GM12875 (cell line): ENCODE data around the gene NCOA1.

Source experiments
- H3K4me3 ChIP-seq: one replicate; pipeline ENCODE4 v1.5.1; 2011; ENCODE audit warnings: low read depth, low read length, control low read depth
- TF ChIP-seq, protein P1 (sequence below): IDR thresholded peaks from 2 replicates; pipeline ENCODE4 v1.5.1; 2011; ENCODE audit warnings: low read depth, mild to moderate bottlenecking, control low read depth, inconsistent platforms, low read length, moderate library complexity, borderline replicate concordance; ENCODE audit not compliant: insufficient read depth

Gene NCOA1

DNA sequence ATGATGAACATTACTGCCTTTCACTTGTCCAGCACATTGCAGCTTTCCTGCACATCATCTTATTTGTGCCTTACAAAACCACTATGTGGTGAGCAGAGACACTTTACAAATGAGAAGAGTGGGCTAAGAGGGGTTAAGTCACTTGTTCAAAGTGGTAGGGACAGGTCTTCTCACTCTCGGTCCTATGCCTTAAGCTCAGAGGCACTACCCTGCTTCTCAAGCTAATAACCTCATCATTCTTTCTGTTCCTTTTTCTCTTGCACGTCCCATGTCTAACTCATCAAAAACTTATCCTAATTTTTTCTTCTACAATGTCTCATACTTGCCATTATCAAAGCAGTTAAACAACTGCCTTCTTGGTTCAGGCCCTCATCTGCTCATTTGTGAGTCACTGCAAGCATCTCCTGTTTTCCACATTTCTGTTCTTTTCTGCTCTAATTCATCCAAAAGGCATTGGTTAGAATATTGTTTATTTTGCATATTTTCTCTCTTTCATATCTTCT is 21.9 kb upstream of the NCOA1 start:
- no peak overlapping the region for H3K4me3 ChIP-seq
- TF ChIP-seq, protein P1, sequence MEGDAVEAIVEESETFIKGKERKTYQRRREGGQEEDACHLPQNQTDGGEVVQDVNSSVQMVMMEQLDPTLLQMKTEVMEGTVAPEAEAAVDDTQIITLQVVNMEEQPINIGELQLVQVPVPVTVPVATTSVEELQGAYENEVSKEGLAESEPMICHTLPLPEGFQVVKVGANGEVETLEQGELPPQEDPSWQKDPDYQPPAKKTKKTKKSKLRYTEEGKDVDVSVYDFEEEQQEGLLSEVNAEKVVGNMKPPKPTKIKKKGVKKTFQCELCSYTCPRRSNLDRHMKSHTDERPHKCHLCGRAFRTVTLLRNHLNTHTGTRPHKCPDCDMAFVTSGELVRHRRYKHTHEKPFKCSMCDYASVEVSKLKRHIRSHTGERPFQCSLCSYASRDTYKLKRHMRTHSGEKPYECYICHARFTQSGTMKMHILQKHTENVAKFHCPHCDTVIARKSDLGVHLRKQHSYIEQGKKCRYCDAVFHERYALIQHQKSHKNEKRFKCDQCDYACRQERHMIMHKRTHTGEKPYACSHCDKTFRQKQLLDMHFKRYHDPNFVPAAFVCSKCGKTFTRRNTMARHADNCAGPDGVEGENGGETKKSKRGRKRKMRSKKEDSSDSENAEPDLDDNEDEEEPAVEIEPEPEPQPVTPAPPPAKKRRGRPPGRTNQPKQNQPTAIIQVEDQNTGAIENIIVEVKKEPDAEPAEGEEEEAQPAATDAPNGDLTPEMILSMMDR: no peak

DNA sequence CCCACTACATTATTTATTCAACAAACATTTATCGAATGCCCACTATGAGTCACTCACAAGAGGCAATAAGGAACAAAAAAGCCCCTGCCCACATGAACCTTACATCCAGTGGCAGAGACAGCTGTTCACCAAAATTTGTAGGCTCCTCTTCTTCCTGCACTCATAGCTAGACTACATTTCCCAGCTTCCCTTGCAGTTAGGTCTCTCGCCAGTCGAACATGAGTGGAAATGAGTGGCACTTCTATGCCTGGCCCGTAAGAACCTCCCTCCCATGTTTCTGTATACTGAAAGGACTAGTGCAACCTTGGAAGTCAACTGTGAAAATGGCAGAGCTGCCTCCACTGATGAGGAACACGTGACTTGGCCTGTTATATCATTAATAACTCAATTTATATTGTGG is 19.4 kb upstream of the NCOA1 start:
- TF ChIP-seq, protein P1: no peak
- H3K4me3 ChIP-seq: no peak overlapping the region

DNA sequence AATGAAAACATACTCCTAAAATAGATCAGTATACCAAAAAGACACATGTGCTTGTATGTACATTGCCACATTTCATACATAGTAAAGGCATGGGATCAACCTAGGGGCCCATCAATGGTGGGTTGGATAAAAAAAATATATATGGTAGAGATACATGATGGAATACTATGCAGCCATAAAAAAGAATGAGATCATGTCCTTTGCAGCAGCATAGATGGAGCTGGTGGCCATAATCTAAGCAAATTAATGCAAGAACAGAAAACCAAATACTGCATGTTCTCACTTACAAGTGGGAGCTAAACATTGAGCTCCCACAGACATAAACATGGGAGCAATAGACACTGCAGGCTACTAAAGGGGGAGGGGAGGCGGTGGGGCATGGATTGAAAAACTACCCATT is 18.6 kb upstream of the NCOA1 start:
- no peak overlapping the region for H3K4me3 ChIP-seq
- TF ChIP-seq, protein P1: no peak

DNA sequence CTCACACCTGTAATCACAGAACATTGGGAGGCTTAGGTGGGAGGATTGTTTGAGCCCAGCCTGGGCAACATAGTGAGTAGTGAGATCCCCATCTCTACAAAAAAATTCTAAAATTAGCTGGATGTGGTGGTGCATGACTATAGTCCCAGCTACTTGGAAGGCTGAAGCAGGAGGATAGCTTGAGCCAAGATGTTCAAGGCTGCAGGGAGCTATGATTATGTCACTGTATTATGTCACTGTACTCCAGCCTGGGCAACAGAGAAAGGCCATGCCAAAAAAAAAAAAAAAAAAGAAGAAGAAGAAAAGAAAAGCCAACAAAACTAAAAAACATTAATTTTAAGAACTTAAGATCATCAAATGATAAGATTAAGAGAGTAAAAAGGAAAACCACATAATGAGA is 17.4 kb upstream of the NCOA1 start:
- TF ChIP-seq, protein P1: no peak
- no peak overlapping the region for H3K4me3 ChIP-seq

DNA sequence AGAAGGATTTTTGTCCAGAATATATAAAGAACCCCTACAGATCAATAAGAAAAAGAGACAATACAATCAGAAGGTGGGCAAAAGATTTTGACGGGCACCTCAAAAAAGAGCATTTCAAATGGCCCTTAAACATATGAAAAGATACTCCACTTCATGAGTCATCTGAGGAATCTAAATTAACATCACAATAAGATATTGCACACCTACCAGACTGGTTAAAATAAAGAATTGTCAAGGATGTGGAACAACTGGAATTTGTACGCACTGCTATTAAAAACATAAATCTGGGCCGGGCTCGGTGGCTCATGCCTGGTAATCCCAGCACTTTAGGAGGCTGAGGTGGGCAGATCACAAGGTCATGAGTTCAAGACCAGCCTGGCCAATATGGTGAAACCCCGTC is 17.0 kb upstream of the NCOA1 start:
- TF ChIP-seq, protein P1: no peak
- H3K4me3 ChIP-seq: no peak overlapping the region

DNA sequence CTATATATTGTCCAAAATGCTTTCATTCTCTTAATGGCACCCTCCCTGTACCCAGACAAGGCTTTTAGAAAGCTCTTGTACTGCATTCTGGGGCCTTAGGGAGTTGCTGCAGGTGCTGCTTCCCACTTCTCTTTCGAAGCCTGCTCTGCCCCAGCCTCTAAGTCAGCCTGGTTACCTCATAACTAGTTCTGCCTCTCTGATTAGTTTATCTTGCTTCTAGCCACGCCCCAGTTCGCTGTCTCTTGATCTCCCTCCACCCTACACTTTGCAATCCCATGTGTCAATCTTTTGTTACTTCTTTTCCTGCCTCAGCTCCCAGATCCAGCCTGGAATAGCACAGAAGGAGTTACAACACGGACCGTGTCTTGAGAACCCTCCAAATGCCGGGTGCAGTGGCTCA is 13.8 kb upstream of the NCOA1 start:
- H3K4me3 ChIP-seq: no peak overlapping the region
- TF ChIP-seq, protein P1: no peak

DNA sequence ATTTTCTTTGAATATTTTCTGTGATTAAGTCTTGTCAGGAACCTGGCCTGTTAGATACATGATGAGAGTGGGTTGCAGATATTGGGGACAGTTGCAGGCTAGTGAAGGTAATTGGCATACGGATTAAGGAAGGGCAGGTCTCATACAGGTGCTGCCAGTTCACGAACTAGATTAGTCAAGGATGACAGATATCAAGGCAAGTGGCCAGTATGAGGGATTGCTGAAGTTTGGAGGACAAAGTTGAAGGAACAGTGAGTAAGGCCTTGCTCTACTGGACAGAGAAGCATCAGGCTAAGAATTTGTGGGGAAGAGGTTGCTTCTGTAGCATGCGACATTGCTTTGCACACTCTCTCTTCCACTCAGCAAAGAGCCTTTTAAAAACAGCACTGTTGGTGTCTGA is 12.8 kb upstream of the NCOA1 start:
- TF ChIP-seq, protein P1: no peak
- no peak overlapping the region for H3K4me3 ChIP-seq
